HL-60/S4 (cell line): ENCODE results near the gene TRPM4.

Experiments used
- in situ Hi-C: fragments of 300-500 bp; cut with MboI; formaldehyde crosslinking; loops from 2 replicates; pipeline ENCODE4 v1.14.3; 2022; ENCODE audit warnings: low sequenced_read_pairs

The TRPM4 gene

DNA sequence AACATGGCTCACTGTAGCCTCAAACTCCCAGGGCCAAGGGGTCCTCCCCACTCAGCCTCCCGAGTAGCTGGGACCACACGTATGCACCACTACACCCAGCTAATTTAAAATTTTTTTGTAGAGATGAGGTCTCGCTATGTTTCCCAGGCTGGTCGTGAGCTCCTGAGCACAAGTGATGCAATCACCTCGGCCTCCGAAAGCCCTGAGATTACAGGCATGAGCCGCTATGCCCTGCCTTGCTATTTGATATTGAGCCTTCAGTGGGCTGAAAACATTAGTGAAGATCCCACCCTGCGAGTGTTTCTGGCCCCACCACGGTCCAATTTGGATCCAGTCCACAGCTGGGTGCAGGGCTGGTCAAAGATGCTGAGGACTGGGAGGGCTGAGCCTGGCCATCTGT lies 65.9 kb downstream of the TRPM4 start:
- in situ Hi-C loops = loop anchor here (10.0 kb wide), 1 partner anchor 439 kb away; no protein-coding TSS in a partner anchor

DNA sequence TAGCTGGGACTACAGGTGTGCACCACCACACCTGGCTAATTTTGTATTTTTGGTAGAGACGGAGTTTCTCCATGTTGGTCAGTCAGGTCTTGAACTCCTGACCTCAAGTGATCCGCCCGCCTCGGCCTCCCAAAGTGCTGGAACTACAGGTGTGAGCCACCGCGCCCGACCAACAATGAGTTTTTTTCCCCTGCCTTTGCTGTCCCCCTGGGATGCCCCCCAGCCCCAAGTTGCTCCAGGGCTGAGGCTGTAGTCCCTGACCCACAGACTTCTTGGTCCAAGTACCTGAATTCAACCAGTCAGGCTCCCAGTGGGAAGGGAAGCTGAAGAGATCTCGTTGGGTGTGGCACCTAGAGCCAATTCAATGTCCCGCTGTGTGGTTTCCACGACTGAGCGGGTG lies 66.8 kb downstream of the TRPM4 start:
- in situ Hi-C loops = loop anchor here (10.0 kb wide), 1 partner anchor 440 kb away; no protein-coding TSS in a partner anchor

DNA sequence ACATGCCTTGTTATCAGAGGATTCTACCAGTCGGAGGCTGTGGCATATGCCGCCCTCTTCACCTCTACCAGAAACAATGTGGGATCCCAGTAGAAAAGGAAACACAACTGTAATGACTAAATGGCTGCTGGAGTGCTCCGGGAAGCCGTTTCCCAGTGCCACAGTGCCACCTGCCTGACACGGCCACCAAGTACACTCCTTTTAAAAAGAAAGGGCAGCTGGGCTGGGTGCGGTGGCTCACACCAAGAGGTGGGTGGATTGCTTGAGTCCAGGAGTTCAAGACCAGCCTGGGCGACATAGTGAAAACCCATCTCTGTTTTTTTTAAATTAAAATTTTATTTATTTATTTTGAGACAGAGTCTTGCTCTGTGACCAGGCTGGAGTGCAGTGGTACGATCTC lies 67.3 kb downstream of the TRPM4 start:
- in situ Hi-C loops = loop anchor here (10.0 kb wide), 1 partner anchor 440 kb away; no protein-coding TSS in a partner anchor

DNA sequence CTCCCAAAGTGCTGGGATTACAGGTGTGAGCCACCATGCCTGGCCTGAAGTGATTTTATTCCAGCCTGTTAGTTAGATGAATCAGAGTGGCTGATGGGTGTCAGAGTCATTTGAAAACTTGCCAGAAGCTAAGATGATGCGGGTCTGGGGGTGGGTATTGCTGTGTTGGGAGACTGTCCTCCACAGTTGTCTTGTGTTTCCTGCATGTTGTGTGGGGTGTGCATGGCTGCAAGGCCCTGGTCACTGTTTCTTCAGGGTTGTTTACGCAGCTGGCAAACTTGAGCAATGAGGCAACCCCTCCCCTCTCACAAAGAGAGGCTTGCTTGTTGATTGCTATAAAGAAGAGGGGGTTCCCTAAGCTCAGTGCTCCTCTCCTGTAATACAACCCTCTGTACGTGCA lies 71.8 kb downstream of the TRPM4 start:
- in situ Hi-C loops = loop anchor here (10.0 kb wide), 1 partner anchor 445 kb away; no protein-coding TSS in a partner anchor

DNA sequence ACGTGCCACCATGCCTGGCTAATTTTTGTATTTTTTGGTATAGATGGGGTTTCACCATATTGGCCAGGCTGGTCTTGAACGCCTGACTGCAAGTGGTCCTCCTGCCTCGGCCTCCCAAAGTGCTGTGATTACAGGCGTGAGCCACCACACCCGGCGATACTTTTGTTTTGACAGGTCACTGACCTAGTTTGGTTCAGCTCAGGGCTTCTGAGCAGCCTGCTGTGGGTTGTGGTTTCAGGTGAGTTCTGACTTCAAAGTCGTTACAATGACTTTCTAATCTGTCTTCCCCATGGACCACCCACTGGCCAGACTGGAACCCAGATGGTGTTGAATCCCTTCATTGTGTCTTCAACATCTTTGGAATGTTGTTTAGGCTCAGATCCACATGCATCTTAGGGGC lies 73.8 kb downstream of the TRPM4 start:
- in situ Hi-C loops = no loop called here

DNA sequence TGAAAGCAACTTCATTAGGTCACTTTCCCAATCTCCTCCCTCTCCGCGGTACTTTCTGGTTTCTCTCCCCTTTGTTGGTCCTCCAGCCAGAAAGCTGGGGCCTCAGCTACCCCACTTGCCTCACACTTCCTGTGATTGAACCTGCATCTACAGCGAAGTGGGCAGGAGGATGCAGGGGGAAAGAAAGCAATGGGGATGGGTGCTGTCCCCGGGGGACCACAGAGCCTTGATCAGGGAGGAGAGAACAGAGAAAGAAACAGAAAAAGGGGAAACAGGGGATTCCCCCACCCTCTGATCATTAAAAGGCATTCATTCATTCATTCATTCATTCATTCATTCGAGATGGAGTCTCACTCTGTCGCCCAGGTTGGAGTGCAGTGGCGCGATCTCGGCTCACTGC lies 74.2 kb downstream of the TRPM4 start:
- in situ Hi-C loops = no loop called here

DNA sequence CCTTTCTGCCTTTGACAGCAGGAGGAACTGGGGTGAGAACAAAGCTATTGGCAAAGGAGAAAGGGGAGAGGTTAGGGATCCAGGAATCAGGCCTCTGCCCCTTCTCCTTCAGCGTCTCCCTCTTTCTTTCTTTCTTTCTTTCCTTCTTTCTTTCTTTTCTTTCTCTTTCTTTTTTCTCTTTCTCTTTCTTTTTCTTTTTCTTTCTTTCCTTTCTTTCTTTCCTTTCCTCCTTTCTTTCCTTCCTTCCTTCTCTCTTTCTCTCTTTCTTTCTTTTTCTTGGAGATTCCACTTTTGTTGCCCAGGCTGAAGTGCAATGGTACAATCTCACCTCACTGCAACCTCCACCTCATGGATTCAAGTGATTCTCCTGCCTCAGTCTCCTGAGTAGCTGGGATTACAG lies 75.6 kb downstream of the TRPM4 start:
- in situ Hi-C loops = no loop called here

DNA sequence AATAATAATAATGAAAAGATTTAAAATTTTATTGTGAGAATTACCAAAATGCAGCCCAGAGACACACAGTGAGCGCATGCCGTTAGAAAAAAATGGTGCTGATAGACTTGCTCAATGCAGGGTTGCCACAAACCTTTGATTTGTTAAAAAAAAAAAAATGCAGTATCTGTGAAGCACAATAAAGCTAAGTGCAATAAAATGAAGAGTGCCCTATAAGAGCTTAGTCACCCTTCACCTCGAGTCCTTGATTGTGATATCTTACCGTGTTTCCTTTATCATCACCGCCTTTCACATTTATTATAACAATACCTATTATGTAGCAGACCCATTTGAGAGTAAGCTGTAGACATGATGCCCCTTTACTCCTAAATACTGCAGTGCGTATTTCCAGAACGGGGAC lies 84.2 kb downstream of the TRPM4 start:
- in situ Hi-C loops = no loop called here

DNA sequence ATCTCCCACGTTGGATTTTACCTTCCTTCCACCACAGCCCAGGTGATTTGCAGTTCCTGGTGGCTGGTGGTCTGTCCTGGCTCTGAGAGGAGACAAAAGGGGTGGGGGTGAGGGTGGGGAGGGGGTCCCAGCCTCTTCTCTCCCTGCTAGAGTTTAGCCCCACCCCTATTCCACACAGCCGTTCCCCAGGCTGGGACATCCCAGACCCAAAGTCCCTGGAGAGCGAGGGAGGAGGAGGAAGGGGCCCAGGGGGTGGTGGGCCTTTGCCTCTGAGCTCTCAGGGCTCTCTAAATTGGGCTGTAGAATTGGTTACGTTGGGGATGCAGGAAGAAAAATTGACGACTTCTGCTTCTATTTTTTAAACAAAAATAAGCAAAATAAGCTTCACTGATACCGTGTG lies 85.5 kb downstream of the TRPM4 start:
- in situ Hi-C loops = no loop called here

DNA sequence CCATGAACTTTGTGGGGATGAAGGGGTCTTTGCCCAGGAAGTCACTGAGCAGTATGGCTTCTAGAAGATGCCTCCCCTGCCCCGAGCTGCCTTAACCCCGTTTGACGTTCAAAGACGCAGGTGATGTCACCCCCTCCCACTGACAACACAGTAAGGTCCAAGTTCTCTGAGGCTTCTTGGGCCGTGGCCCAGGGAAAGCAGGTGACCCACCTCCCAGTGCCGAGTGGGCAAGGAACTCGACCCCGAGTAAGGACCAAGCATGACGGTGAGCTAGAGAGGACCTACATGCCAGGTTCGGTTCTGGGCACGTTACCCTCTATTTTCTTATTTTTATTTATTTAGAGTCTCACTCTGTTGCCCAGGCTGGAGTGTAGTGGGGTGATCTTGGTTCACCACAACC lies 86.1 kb downstream of the TRPM4 start:
- in situ Hi-C loops = no loop called here

DNA sequence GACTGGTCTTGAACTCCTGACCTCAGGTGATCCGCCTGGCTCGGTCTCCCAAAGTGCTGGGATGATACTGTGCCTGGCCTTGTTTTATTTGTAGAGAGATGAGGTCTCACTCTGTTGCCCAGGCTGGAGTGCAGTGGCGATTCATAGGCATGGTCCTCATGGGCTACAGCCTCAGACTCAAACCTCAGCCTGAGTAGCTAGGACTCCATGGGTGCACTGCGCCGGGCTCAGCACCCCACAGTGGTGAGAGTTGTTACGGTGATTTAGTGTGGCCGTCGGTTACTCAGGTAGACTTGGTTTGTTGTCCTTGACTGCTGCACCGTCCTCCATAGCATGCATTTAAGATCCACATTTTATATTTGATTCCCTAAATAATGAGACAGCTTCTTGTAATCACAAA lies 86.7 kb downstream of the TRPM4 start:
- in situ Hi-C loops = no loop called here

DNA sequence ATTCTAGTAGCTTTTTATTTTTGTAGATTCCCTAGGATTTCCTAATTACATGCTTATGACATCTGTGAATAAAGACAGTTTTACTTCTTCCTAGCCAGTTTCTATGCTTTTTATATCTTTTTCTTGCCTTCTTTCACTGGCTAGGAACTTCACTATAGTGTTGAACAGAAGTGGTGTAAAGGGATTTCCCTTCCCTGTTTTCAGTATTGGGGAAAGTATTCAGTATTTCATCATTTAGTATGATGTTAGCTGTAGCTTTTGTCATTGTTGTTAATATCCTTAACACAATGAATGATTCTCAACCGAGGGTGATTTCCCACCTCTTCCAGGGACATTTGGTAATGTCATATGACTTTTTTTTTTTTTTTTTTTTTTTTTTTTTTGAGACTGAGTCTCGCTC lies 90.1 kb downstream of the TRPM4 start:
- in situ Hi-C loops = no loop called here

DNA sequence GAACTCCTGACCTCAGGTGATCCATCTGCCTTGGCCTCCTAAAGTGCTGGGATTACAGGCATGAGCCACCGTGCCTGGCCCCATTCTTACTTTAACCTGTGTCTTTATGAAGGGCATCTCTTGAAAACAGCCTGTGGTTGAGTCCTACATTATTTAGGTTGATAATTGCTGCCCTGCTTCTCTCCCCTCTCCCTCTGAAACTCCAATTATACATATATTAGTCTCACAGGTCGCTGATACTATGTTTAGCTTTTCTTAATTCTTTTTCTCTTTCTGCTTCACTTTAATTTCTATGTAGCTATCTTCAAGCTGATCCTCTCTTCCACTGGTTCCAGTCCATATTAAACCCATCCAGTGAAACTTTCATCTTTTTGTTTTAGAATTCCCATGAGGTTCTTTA lies 92.3 kb downstream of the TRPM4 start:
- in situ Hi-C loops = no loop called here

DNA sequence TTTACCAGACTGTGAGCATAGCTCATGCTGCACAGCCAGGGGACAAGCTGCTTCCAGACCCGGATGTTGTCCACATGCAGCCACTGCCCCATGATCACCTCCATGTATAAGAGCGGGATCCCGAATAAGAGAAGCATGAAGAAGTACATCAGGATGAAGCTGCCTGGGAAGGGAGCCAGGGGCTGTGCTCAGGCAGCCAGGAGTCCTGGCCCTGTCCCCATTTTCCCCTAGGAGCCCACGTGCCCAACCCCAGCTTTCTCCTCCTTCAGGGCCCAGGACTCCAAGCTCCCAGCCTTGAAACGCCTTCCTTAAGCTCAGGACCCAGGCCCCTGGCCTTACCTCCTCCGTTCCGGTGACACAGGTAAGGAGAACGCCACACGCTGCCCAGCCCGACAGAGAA lies 98.1 kb downstream of the TRPM4 start:
- in situ Hi-C loops = no loop called here

DNA sequence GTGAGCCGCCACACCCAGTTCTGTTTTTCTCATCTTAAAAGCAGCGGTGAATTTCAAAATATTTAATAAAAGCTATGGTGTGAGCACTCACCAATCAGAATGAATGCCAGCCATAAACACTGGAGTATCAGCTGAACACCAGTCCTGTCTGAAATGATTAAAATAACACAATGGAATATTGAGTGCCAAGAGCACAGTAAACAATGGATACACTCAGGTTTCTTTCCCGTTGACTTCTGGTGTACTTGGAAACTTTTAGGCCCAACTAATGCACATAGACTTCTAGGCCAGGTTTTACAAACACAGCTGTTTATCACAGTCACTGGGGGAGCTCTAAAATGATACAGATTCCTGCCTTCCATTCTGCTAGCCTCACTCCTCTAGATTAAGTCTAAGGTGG lies 99.1 kb downstream of the TRPM4 start:
- in situ Hi-C loops = no loop called here
